GM19438 (cell line): ENCODE results near the gene NCOA5.

Experiments used
- ATAC-seq: cut with Tn5 transposase; IDR thresholded peaks from one replicate; pipeline ENCODE4 v1.9.1; 2021; ENCODE audit warnings: low read depth; ENCODE audit not compliant: unreplicated experiment

The NCOA5 gene

DNA sequence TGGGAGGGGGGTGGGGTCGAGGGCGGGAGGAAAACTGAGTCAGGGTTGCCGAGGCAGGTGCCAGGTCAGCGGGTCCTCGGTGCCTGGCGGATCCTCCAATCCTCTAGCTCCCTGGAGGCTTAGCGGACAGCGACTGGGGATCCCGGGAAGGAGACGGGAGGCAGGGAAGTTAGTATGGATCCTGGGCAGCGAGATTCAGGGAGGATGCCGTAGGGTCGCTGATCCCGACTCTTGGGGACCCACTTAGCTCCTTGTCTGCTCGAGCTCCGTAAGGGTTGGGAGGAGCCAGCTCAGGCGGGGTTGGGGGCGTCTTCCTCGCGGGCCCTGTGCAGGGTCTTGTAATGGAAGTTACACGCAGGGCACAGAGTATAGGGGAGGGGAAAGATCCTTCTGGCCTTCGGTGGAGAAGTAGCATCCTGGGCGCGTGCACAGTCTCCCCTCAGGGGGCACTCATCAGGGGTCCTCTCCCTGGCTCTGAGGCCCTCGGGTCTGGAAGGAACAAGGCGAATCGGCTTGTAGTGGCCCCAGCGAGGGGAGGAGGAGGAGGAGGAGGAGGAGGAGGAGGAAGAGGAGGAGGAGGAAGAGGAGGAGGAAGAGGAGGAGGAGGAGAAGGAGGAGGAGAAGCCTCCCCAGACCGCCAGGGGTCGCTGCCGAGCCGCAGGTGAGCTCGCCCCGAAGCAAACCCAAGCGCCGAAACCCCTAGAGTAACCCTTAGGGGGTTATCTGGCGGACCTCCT, 67.2 kb downstream of the NCOA5 start:
- ATAC-seq = no peak

DNA sequence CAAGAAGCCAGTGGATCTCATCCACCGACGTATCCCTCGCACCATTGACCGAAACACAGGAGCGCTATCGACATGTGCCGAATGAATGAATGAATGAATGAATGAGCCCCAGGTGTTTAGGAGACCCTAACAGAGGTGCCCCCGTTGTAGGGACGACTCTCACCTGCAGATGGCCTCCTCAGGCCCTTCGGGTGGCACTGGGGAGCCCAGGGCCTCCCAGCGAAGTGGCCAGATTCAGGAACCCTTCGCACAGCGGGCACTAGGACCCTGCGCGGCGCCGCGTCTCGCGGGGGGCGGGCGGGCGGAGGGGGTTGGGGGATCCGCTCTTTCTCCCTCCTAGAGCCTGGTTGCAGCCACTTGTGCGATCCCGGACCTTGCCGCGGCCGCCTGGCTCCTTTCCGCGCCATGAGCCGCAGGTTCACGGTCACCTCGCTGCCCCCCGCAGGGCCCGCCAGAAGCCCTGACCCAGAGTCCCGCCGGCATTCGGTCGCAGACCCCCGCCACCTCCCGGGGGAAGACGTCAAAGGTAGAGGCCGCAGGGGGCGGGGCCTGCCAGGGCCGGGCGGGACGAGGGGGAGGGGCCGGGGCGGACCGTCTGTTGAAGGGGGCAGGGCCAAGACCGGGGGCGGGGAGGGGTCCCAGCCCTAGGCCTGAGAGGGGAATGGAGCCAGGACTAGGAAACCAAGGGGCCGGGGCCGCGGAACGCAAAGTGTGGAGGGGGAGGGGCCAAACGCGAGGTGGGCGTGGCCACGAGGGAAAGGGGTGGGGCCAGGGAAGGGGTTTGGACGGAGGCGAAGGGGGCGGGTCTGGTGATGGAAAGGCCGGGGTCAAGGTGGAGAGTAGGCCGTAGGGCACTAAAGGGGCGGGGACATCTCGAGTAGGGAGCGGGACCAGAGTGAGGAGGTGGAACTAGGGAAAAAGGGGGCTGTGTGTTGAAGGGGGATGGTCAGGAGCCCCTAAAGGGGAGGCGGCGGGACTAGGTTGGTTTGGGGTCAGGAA, 68.1 kb downstream of the NCOA5 start:
- ATAC-seq = no peak

DNA sequence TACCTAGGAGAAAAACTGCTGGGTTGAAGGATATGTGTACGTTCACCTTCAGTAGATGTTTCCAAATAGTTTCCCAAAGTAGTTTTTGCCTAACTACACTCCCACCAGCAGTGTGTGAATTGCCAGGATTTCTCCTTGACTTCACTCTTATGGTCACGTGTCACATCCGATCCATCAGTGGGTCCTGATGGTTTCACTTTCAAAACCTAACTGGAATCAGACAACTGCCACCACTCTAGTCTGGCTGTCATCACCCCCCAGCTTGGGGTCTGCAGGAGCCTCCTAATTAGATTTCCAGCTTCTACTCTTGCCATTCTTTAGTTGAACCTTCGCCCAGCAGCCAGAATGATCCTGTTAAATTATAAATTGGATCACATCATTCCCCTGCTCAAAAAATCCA, 69.2 kb downstream of the NCOA5 start:
- ATAC-seq = no peak

DNA sequence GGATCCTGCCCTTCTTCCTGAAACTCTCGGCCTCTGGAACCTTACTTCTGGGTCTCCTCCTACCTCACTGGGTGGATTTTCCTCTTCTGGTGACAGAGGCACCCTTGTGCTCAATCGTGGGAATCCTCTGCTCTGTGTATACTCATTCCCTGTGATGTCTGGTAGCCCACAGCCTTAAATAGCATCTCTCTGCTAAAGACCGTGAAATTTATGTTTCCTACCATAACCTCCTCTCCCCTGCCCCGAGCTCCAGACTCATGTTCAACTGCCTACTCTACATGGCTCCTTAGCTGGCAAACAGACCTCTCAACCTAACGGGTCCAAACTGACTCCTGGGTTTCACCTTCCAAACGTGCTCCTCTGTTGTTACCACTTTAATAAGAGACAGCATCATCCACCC, 71.2 kb downstream of the NCOA5 start:
- ATAC-seq = no peak

DNA sequence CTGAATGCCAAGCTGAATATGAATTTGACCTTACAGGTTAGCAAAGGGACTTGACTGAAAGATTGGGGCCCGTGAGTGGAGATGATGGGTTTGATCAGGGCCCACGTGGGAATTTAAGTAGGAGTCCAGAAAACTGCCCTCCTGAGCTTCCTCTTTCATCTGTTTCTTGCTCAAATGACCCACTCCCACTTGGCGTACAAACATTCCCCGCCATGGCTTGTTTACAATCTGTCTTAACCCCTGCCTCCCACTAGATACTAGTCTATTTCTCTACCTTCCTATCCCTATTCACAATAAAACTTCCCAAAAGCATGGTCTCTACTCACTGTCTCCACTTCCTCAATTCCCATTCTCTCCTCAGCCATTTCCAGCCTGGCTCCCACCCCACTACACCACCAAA, 71.7 kb downstream of the NCOA5 start:
- ATAC-seq = no peak

DNA sequence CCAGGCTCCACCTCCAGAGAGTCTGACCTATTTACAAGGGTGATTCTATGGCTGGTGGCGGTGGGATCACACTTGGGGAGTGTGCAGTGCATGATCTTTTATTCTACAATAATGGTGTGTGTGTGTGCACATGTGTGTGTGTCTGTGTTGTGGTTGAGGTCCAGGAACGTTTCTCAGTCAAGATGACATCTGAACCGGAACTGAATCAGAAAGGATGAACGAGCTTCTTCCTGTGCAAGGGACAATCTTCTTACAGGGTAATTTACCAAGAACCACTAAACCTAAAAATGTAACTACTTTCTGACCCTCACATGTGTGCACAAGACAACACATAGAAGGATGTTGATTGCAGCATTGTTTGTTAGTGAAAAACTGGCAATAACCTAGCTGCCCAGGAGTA, 72.5 kb downstream of the NCOA5 start:
- ATAC-seq = no peak

DNA sequence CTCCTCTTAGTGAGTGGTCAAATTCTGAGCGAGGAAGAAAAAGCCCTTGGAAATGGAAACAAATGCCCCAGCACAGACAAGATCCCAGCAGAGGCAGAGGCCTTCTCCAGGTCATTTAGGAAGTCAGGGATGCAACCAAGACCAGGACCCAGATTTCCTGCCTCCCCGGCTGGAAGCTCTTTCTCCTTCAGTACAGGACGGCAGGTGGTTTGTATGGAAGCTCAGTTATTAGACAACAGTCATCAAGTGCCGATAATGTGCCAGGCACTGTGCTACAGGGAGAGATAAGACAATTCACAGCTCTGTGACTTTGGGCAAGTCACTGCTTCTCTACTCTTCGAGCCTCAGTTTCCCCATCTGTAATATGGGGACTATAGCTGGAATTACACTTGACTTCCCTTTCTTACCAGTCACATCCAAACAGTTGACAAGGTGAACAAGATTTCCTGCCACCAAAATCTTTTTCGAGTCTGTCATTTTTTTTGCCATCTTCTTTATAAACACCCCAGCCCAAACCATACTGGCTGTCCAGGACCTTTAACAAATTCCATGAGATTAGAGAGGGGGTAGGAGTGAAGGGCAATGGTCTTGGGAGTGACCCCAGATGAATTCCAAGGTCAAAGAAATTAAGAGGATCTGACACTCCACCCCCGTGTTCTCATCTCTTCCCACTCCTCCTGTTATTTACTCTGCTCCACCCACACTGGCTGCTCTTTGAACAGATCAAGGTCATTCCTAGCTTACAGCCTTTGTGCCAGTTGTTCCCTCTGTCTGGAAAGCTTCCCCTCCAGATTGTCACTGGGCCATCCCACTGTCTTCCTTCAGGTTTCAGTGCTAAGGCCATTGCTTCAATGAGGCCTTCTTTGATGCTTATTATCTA, 75.0 kb downstream of the NCOA5 start:
- no peak for ATAC-seq

DNA sequence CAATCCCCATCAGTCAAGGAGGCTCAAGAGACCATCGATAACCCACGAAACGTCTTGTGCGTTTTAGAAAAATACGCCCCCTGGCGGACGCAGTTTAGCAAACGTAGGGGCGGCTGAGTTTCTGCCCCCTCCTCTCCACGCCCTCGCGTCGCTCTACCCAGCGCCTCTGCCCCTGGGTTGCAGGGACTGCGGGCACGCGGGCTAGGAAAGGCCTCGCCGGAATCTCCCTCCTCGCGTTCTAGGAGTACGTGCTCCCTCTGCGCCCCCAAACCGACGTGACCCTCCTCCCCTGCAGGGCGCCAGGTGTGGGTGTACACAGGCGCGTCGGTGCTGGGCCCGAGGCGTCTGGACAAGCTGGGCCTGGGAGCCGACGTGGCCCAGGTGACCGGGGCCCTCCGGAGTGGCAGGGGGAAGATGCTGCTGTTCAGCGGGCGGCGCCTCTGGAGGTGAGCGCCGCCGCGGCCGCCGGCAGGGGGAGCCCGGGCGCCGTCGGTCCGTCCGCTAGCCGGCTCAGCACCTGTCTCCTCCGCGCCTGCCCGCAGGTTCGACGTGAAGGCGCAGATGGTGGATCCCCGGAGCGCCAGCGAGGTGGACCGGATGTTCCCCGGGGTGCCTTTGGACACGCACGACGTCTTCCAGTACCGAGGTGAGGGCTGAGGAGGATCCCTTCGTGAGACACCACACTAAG, 75.8 kb downstream of the NCOA5 start:
- ATAC-seq = no peak

DNA sequence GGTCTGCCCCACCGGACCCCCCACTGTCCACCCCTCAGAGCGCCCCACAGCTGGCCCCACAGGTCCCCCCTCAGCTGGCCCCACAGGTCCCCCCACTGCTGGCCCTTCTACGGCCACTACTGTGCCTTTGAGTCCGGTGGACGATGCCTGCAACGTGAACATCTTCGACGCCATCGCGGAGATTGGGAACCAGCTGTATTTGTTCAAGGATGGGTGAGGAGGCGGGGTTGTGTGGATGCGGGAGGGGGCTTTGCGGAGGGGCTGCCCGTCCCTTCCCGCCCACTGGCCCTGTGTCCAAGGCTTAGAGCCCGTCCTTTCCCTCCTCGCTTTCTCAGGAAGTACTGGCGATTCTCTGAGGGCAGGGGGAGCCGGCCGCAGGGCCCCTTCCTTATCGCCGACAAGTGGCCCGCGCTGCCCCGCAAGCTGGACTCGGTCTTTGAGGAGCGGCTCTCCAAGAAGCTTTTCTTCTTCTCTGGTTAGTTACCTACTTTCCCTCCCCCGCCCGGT, 76.4 kb downstream of the NCOA5 start:
- ATAC-seq = no peak

DNA sequence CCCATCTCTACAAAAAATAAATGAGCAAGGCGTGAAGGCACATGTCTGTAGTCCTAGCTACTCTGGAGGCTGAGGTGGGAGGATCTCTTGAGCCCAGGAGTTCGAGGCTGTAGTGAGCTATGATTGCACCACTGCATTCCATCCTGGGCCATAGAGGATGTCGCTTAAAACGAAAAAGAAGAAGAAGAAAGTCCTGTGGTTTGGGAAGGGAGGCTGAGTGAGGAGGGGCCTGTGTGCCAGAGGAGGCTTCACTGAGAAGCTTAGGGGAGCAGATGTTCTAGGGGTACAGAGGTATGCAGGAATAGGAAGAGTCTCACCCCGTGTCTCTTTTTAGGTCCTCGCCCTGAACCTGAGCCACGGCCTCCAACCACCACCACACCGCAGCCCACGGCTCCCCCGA, 76.8 kb downstream of the NCOA5 start:
- ATAC-seq = no peak

DNA sequence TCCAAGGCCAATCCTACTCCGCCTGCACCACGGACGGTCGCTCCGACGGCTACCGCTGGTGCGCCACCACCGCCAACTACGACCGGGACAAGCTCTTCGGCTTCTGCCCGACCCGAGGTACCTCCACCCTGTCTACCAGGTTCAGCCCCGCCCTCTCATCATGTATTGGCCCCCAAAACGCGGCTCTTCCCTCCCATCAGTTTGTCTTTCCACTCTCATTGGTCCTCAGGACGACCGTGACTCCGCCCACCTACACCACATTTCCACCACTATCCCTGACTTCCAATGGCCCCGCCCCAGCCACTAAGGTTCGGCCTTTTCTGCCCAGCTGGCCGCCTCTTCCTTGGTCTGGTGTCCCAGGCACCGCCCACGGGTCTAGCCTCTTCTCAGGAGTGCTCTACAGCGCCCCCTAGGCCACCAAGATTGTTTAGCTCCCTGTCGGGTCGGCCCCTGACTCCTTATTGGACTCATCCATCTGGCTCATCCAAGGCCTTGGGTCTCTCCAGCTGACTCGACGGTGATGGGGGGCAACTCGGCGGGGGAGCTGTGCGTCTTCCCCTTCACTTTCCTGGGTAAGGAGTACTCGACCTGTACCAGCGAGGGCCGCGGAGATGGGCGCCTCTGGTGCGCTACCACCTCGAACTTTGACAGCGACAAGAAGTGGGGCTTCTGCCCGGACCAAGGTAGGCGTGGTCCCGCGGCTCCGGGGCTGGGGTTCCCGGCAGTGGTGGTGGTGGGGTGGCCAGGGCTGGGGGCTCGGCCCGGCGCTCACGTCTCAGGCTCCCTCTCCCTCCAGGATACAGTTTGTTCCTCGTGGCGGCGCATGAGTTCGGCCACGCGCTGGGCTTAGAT, 77.9 kb downstream of the NCOA5 start:
- ATAC-seq = no peak
